Glutamatergic neuron (in vitro differentiated cells): ENCODE results near the gene PPP1R17. TPM values are rescaled to one million over a fixed set of nuclear protein-coding genes. Genes with fewer than 3 reads are reported as not detected.

Experiments
- DNase-seq: peaks from one replicate; pipeline ENCODE4 v3.0.0; 2022
- H3K27ac Mint-ChIP-seq: one replicate; pipeline ENCODE4 v1.8.0; 2020; ENCODE audit warnings: mild to moderate bottlenecking, mixed read lengths, inconsistent platforms; ENCODE audit not compliant: unreplicated experiment
- H3K27me3 Mint-ChIP-seq: one replicate; pipeline ENCODE4 v1.8.0; 2020; ENCODE audit warnings: mild to moderate bottlenecking, moderate library complexity, mixed read lengths, inconsistent platforms; ENCODE audit not compliant: unreplicated experiment
- H3K36me3 Mint-ChIP-seq: one replicate; pipeline ENCODE4 v1.8.0; 2020; ENCODE audit warnings: mild to moderate bottlenecking, mixed read lengths, inconsistent platforms; ENCODE audit not compliant: unreplicated experiment
- H3K4me1 Mint-ChIP-seq: one replicate; pipeline ENCODE4 v1.8.0; 2020; ENCODE audit warnings: mild to moderate bottlenecking, low read depth, mixed read lengths, inconsistent platforms; ENCODE audit not compliant: unreplicated experiment
- H3K4me3 Mint-ChIP-seq: one replicate; pipeline ENCODE4 v1.8.0; 2020; ENCODE audit warnings: mild to moderate bottlenecking, mixed read lengths, inconsistent platforms; ENCODE audit not compliant: unreplicated experiment
- H3K9me3 Mint-ChIP-seq: one replicate; pipeline ENCODE4 v1.8.0; 2020; ENCODE audit warnings: mild to moderate bottlenecking, moderate library complexity, mixed read lengths, inconsistent platforms; ENCODE audit not compliant: unreplicated experiment
- total RNA-seq: library from RNA; stranded (reverse); fragmentation: NEBNext Ultra II Directional; extraction: Animal tissue kit (Norgen Biotek cat#: 25700); gene quantifications from one replicate; pipeline ENCODE4 v1.2.1, GENCODE V29; 2021; ENCODE audit not compliant: unreplicated experiment
- TF ChIP-seq, protein P1 (sequence below): fragments of 200-600 bp; sonication (generic); IDR thresholded peaks from one replicate; pipeline ENCODE4 v1.5.0; 2021; ENCODE audit not compliant: partially characterized antibody, unreplicated experiment

The PPP1R17 gene
- total RNA-seq, 1 donor from 2014 or later = 657 TPM

DNA sequence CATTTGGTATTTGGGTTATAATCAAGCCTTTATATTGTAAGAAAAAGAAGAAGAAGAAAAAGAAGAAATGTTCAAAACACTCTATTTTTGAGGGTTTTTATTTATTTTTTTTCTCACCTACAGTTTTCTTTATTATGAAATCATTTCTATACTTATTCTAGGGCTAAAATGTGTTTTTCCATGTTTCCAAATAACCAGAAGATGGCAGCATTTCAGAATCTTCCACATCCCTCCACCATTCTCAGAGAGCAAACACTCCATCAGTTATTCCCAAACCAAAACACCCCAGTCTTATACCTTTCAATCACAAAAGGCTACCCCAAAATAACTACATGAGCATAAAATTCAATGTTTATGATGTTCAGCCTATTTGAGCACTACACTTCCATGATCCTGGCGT is 38.7 kb upstream of the PPP1R17 start:
- no peaks in the 10 kb centered on the region for H3K9me3 Mint-ChIP-seq
- H3K27me3 Mint-ChIP-seq = peaks cover 2% of the 10 kb centered on the region
- H3K4me3 Mint-ChIP-seq = no peak overlapping the region
- H3K27ac Mint-ChIP-seq = no peak overlapping the region
- TF ChIP-seq, protein P1, sequence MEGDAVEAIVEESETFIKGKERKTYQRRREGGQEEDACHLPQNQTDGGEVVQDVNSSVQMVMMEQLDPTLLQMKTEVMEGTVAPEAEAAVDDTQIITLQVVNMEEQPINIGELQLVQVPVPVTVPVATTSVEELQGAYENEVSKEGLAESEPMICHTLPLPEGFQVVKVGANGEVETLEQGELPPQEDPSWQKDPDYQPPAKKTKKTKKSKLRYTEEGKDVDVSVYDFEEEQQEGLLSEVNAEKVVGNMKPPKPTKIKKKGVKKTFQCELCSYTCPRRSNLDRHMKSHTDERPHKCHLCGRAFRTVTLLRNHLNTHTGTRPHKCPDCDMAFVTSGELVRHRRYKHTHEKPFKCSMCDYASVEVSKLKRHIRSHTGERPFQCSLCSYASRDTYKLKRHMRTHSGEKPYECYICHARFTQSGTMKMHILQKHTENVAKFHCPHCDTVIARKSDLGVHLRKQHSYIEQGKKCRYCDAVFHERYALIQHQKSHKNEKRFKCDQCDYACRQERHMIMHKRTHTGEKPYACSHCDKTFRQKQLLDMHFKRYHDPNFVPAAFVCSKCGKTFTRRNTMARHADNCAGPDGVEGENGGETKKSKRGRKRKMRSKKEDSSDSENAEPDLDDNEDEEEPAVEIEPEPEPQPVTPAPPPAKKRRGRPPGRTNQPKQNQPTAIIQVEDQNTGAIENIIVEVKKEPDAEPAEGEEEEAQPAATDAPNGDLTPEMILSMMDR = peak; percentile 58
- H3K36me3 Mint-ChIP-seq = no peaks in the 10 kb centered on the region
- DNase-seq = no peak
- H3K4me1 Mint-ChIP-seq = peaks cover 20% of the 10 kb centered on the region

DNA sequence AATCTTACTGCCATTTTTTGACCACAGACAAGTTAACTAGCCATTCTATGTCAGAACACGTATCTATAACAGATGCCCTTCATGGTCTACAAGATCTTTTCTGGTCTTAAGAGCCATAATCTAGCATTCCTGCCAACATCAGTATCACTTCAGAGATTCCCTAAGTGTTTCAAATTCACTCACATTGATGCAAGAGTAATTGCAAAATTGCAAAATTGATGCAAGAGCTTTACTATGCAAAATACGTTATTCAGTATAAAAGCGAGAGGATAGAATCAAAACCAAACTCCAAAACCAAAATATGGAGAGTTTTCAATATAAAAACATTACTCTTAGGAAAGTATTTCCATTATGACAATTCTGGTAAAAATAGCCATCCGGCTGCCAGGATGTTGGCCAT is 38.1 kb upstream of the PPP1R17 start:
- peaks cover 18% of the 10 kb centered on the region for H3K4me1 Mint-ChIP-seq

DNA sequence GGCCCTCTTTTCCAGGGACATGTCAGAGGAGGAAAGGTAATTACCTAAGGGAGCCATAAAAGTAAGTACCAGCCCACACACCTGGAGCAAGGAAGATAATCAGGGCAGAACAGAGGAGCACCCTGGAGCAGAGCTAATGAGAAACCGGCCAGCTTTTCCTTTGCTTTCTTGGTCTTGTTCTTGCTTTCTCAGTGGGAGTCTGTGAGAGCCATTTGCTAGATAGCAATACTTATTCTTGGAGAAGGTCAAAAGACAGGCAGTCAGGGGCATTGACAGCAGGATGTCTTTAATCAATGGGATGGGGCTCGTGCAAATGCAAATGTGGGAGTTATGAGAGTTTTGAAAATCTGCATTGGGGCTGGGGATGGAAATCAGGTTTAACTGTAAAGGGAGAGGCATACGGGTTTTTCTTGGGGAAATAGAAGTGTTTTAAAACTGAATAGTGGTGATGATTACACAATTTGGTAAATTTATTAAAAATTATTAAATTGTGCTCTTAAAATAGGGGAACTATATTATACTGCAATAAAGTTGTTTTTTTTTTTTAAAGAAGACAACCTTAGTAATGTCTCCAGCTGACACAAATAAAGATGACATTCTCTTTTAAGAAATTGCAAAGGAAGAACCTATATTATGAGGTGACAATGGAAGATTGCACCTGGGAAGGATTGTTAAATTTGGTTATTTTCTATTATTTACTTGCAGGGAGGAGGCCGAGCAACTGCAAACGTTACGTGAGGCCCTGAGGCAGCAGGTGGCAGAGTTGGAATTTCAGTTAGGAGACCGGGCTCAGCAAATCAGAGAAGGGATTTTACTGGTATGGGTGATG is 35.6 kb upstream of the PPP1R17 start:
- H3K27me3 Mint-ChIP-seq = peaks cover 2% of the 10 kb centered on the region
- TF ChIP-seq, protein P1 = no peak
- no peak for DNase-seq
- no peaks in the 10 kb centered on the region for H3K36me3 Mint-ChIP-seq
- H3K9me3 Mint-ChIP-seq = peaks cover 5% of the 10 kb centered on the region
- no peak overlapping the region for H3K27ac Mint-ChIP-seq
- H3K4me1 Mint-ChIP-seq = peaks cover 25% of the 10 kb centered on the region
- no peak overlapping the region for H3K4me3 Mint-ChIP-seq

More for the DNA sequence above, 38.1 kb upstream of the PPP1R17 start:
- Mint-ChIP-seq H3K27me3 (peaks cover 2% of the 10 kb centered on the region), H3K36me3 (no peaks in the 10 kb centered on the region), H3K4me3 (no peak overlapping the region), H3K9me3 (peaks cover 2% of the 10 kb centered on the region), H3K27ac (no peak overlapping the region)
- TF ChIP-seq, protein P1 = no peak
- DNase-seq = no peak

DNA sequence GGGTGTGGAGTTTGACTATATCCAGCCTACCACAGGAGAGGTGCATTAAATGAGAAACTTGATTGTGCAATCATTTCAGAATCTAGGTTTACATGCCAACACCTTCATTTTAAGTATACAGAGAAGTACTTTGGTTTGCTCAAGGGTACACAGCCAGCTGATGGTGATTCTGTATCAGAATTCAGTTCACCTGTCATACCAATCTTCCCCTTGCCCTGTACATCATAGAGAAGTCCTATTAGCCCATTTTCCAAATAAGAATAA is 35.0 kb upstream of the PPP1R17 start:
- peaks cover 25% of the 10 kb centered on the region for H3K4me1 Mint-ChIP-seq
- peaks cover 2% of the 10 kb centered on the region for H3K27me3 Mint-ChIP-seq
- DNase-seq = no peak
- no peak overlapping the region for H3K4me3 Mint-ChIP-seq
- peaks cover 5% of the 10 kb centered on the region for H3K9me3 Mint-ChIP-seq
- TF ChIP-seq, protein P1 = no peak
- no peaks in the 10 kb centered on the region for H3K36me3 Mint-ChIP-seq
- H3K27ac Mint-ChIP-seq = no peak overlapping the region

DNA sequence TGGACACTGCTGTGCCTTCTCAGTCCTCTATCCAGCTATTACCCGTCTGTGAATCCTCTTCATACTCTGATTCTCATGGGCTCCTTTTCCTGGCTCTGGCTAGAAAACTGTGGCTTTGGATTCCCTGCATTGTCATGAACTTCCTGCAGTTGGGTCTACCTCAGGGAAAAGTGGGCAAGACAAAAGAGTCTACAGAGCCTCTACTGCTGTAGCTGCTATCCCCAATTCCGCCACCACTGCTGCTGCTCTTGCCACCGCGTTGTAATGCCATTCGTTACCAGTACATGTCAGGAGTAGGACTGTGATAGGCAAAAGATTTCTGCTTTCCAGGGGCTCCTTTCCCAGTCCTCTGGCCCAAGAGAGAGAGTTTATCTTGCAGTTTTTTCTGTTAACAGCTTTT is 23.9 kb upstream of the PPP1R17 start:
- Mint-ChIP-seq H3K27me3 (no peaks in the 10 kb centered on the region), H3K4me1 (no peaks in the 10 kb centered on the region), H3K27ac (peak overlapping the region; percentile 18), H3K36me3 (no peaks in the 10 kb centered on the region), H3K4me3 (no peak overlapping the region), H3K9me3 (peaks cover 2% of the 10 kb centered on the region)
- DNase-seq = peak; percentile 46
- TF ChIP-seq, protein P1 = no peak
